HG03469 (cell line): ENCODE data around the gene CDRT4.

ENCODE experiments used
- ATAC-seq: cut with Tn5 transposase; IDR thresholded peaks from one replicate; pipeline ENCODE4 v1.9.1; 2021; ENCODE audit warnings: mild to moderate bottlenecking, moderate library complexity, moderate number of reproducible peaks; ENCODE audit not compliant: unreplicated experiment

The CDRT4 gene

DNA sequence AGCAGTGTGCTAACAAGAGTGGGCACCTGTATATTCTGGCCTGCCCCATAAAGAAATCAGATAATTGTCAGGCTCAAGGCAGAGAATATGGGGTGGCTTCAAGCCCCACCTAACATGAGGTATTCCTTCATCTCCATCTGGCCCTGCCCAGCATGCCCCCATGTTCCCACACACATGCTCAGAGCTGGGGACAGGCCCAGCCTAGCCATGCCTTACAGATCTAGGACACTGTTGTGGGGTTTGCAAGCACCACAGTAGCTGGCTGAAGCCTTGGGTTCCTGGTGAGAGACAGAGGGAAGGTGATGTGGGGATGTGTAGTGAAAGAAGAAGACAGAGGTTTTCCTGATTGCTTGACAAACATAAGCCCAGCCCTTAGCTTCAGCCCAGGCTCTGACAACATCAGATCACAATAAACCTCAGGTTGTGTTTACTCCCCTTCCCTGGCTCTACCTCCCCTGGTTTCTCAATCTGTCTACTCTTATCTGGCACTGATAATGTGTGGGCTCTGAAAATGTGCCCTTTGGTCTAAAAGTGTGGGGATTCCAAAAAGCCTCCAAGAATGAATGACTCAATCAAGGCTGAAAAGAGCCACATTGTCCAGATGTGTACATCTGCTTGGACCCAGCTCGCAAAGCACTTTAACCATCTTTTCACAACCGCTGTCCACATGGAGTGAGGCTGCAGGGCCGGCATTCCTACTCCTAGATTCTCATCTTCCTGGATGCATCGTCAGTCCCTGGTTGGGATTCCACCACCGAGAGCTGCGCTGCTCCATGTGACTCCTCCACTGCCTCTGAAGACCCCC, 34.4 kb downstream of the CDRT4 start:
- no peak for ATAC-seq

DNA sequence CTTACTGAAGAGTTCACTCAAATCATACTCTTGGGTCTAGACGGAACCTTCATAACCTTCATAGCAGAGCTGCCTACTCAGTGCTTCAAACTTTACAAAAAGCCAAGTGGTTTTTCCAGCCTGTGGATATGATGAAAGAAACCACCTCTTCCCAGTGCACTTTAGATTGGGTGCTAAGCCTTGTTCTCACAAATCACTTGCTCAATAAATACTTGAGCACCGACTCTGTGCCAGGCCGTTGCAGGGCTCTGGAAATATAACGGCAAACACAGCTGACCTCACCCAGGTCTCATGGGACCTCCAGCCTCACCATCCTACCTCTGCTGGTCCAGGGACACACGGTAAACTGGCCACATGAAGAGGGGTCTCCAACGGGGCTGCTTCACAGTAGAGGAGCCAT, 35.7 kb downstream of the CDRT4 start:
- no peak for ATAC-seq

- no peak for ATAC-seq
Measured at GRCh38 chr17:15431196-15431595, 36.2 kb downstream of the CDRT4 start.

- ATAC-seq, result no peak
Measured at GRCh38 chr17:15424521-15424920, 42.9 kb downstream of the CDRT4 start.

GRCh38 chr17:15422392-15422965, 44.9 kb downstream of the CDRT4 start:
- no peak for ATAC-seq

DNA sequence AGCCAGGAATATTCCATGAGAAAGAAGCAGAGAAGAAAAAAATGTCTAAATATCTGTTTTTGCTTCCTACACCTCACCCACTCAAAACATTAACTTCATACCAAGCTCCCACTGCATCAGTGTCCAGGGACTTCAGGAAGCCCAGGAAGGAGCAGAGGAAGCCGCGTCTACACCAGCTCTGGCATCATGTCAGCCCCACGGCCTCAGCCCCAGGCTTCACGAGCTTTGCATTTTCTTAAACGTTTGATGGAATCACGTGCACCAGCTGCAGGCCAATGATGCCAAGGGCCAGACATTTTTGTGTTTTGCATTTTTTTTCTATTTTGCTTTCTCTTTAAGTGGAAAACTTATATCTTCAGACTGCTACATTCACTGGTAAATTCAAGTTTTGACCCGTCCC, 48.6 kb downstream of the CDRT4 start:
- no peak for ATAC-seq

GRCh38 chr17:15414532-15415306, 52.7 kb downstream of the CDRT4 start:
- no peak for ATAC-seq

- ATAC-seq, result no peak
Measured at GRCh38 chr17:15413101-15413771, 54.2 kb downstream of the CDRT4 start.

DNA sequence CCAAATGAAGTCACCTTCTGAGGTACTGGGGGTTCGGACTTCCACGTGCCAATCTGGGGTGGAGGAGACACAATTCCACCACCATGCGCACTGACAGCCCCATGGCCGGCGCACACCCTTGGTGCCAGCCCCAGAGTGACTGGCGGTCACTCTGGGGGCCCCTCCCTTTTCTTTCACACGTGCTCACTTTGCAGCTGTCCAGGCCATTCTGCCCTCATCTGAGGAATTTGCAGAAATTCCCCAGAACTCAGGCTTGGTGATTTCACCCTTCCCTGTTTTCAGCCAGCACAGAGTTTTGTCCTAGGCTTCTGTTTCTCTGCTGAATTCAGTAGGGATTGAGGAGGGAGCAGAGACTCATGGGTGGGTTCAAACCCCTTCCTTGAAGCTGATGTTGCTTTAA, 54.8 kb downstream of the CDRT4 start:
- ATAC-seq, result no peak

DNA sequence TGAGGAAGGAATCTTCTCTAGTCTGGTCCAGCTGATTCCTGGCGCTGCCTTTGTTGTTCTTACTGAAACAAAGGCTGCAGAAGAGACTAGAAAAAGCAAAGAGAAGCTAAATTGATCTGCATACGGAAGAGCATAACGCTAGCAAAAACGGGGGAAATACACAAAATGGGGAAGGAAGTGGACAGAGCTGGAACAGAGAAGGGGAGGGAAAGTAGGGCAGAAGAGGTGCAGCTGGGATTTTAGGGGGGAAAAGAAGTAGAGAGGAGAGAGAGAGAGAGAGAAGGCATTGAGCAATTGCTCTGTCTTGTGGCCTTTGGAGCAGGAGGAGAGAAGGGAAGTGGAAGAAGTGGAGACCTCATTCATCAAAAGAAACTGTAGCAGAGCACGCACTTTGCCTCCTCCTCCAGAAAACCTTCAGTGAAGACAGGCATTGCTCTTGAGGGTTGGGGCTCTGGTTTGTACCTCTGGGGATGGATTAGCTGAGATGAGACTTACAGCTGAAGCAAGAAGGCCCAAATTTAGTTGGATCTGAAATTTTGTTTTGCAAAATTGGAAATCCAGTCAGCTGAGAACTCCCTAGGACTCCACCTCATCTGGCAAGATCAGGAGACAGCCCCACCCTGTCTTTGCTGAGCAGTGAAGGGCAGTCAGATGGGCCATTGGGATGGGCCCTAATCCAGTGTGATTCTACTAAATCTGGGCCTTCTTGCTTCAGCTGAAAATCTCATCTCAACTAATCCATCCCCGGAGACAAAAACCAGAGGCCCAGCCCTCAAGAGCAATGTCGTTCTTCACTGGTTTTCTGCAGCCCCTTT, 55.8 kb downstream of the CDRT4 start:
- no peak for ATAC-seq

GRCh38 chr17:15409721-15410250, 57.6 kb downstream of the CDRT4 start:
- ATAC-seq, result no peak

DNA sequence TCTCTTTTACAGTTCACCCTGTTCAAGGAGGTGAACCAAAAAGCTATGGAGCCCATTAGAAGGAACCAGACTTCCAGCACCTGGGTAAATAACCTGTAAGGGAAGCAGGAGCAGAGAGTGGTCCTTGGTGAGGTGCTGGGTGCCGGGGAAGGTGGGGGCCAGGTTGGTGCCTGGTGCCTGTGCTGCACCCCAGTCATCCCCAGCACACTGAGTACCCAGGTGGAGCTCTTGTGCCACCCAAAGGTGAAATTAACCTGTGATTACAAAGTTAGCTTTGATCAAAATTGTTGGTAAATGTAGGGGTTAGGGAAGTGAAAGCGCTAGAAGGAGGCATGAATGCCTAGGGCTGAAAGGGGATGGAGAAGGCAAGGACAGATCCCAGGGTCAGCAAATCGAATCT, 58.6 kb downstream of the CDRT4 start:
- ATAC-seq, result no peak

- ATAC-seq, result no peak
Measured at GRCh38 chr17:15406081-15406480, 61.3 kb downstream of the CDRT4 start.

GRCh38 chr17:15405058-15405415, 62.4 kb downstream of the CDRT4 start:
- no peak for ATAC-seq

GRCh38 chr17:15404106-15405057, 63.0 kb downstream of the CDRT4 start:
- no peak for ATAC-seq

- no peak for ATAC-seq
Measured at GRCh38 chr17:15403276-15403939, 64.0 kb downstream of the CDRT4 start.

- ATAC-seq, result no peak
Measured at GRCh38 chr17:15399443-15399842, 68.0 kb downstream of the CDRT4 start.

- ATAC-seq, result no peak
Measured at GRCh38 chr17:15398736-15399331, 68.6 kb downstream of the CDRT4 start.
